ENCODE measurements around the gene CNOT1. TPM values are rescaled to one million over a fixed set of nuclear protein-coding genes. Genes with fewer than 3 reads are reported as not detected.

CNOT1 gene
- polyA plus RNA-seq, 1 donor (not counting 4 experiments of a cell fraction or from before 2014, with no cell fraction given), result 163 TPM

GRCh38 chr16:58636466-58636865 lies 6.8 kb upstream of the CNOT1 start:
- dilution Hi-C loops (cut with MboI; ENCODE audit: extremely low pct_ligation_motif_present, low sequenced_read_pairs), result no loop called here
- DNase-seq (ENCODE audit: low read depth, low spot score) (no peak), FAIRE-seq (no peak)
- H3K9me3 ChIP-seq (ENCODE audit: control insufficient read depth, low read depth, low read length), result no peaks in the 10 kb centered on the region
- no peak for TF ChIP-seq EZH2 (IDR thresholded peaks at IDR 0.05; ENCODE audit: low read length)
- TF ChIP-seq, protein P1, sequence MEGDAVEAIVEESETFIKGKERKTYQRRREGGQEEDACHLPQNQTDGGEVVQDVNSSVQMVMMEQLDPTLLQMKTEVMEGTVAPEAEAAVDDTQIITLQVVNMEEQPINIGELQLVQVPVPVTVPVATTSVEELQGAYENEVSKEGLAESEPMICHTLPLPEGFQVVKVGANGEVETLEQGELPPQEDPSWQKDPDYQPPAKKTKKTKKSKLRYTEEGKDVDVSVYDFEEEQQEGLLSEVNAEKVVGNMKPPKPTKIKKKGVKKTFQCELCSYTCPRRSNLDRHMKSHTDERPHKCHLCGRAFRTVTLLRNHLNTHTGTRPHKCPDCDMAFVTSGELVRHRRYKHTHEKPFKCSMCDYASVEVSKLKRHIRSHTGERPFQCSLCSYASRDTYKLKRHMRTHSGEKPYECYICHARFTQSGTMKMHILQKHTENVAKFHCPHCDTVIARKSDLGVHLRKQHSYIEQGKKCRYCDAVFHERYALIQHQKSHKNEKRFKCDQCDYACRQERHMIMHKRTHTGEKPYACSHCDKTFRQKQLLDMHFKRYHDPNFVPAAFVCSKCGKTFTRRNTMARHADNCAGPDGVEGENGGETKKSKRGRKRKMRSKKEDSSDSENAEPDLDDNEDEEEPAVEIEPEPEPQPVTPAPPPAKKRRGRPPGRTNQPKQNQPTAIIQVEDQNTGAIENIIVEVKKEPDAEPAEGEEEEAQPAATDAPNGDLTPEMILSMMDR (optimal IDR thresholded peaks at IDR 0.05 in 1 of 3, IDR thresholded peaks at IDR 0.05 in 1 of 3, conservative IDR thresholded peaks at IDR 0.05 in 1 of 3; ENCODE audit: extremely low read depth in 1 of 3, insufficient read depth in 2 of 3, low read length in 3 of 3), result no peak
- no peaks in the 10 kb centered on the region for H3K9me1 ChIP-seq (ENCODE audit: control insufficient read depth, extremely low read depth, insufficient read depth, low read length)
- H3K36me3 ChIP-seq (ENCODE audit: control insufficient read depth in 2 of 2, extremely low read depth in 1 of 2, insufficient read depth in 2 of 2, low read length in 2 of 2), result no peaks in the 10 kb centered on the region
- H3K4me2 ChIP-seq (ENCODE audit: control insufficient read depth, extremely low read depth, insufficient read depth, low read depth, low read length), result no peak overlapping the region
- H3K9ac ChIP-seq (ENCODE audit: control insufficient read depth, extremely low read depth, insufficient read depth, low read length), result no peak overlapping the region
- no peak overlapping the region for H2AFZ ChIP-seq (ENCODE audit: control insufficient read depth, low read length)
- no peak overlapping the region for H3K4me3 ChIP-seq (ENCODE audit: control insufficient read depth in 2 of 3, extremely low read depth in 1 of 3, insufficient read depth in 2 of 3, low read depth in 1 of 3, low read length in 3 of 3)
- H4K20me1 ChIP-seq (ENCODE audit: control insufficient read depth, extremely low read depth, insufficient read depth, low read length), result no peaks in the 10 kb centered on the region
- peaks cover 5% of the 10 kb centered on the region for H3K4me1 ChIP-seq (ENCODE audit: control insufficient read depth, extremely low read depth, insufficient read depth, low read length)
- no peaks in the 10 kb centered on the region for H3K79me2 ChIP-seq (ENCODE audit: control insufficient read depth, insufficient read depth, low read length)
- no peaks in the 10 kb centered on the region for H3K27me3 ChIP-seq (ENCODE audit: control insufficient read depth, extremely low read depth, insufficient read depth, low read length)
- H3K27ac ChIP-seq (ENCODE audit: control insufficient read depth, insufficient read depth, low read length), result no peak overlapping the region

GRCh38 chr16:58635502-58635901 lies 5.9 kb upstream of the CNOT1 start:
- FAIRE-seq, result no peak
- Histone ChIP-seq H4K20me1 (ENCODE audit: control insufficient read depth, extremely low read depth, insufficient read depth, low read length) (no peaks in the 10 kb centered on the region), H3K9me3 (ENCODE audit: control insufficient read depth, low read depth, low read length) (no peaks in the 10 kb centered on the region), H3K36me3 (ENCODE audit: control insufficient read depth in 2 of 2, extremely low read depth in 1 of 2, insufficient read depth in 2 of 2, low read length in 2 of 2) (no peaks in the 10 kb centered on the region), H3K4me3 (ENCODE audit: control insufficient read depth in 2 of 3, extremely low read depth in 1 of 3, insufficient read depth in 2 of 3, low read depth in 1 of 3, low read length in 3 of 3) (no peak overlapping the region), H3K27me3 (ENCODE audit: control insufficient read depth, extremely low read depth, insufficient read depth, low read length) (no peaks in the 10 kb centered on the region), H3K27ac (ENCODE audit: control insufficient read depth, insufficient read depth, low read length) (no peak overlapping the region), H3K9ac (ENCODE audit: control insufficient read depth, extremely low read depth, insufficient read depth, low read length) (no peak overlapping the region), H3K4me1 (ENCODE audit: control insufficient read depth, extremely low read depth, insufficient read depth, low read length) (peaks cover 8% of the 10 kb centered on the region), H3K9me1 (ENCODE audit: control insufficient read depth, extremely low read depth, insufficient read depth, low read length) (no peaks in the 10 kb centered on the region), H3K79me2 (ENCODE audit: control insufficient read depth, insufficient read depth, low read length) (no peaks in the 10 kb centered on the region), H3K4me2 (ENCODE audit: control insufficient read depth, extremely low read depth, insufficient read depth, low read depth, low read length) (no peak overlapping the region), H2AFZ (ENCODE audit: control insufficient read depth, low read length) (no peak overlapping the region)
- TF ChIP-seq, protein P1 (optimal IDR thresholded peaks at IDR 0.05 in 1 of 3, IDR thresholded peaks at IDR 0.05 in 1 of 3, conservative IDR thresholded peaks at IDR 0.05 in 1 of 3; ENCODE audit: extremely low read depth in 1 of 3, insufficient read depth in 2 of 3, low read length in 3 of 3), result no peak
- TF ChIP-seq EZH2 (IDR thresholded peaks at IDR 0.05; ENCODE audit: low read length), result no peak
- dilution Hi-C loops (cut with MboI; ENCODE audit: extremely low pct_ligation_motif_present, low sequenced_read_pairs), result no loop called here
- no peak for DNase-seq (ENCODE audit: low read depth, low spot score)

Data from keratinocyte (primary cell).